Lower leg skin (tissue), 4 donors: ENCODE measurements around the gene FCGBP. TPM values are rescaled to one million over a fixed set of nuclear protein-coding genes. Genes with fewer than 3 reads are reported as not detected.

ENCODE experiments used
- DNase-seq, 2 donors: peaks; one replicate each; pipeline ENCODE4 v3.0.0-alpha.2; 2019; ENCODE audit warnings: low spot score in 2 of 2
- H3K4me3 ChIP-seq: fragments of 200-600 bp; sonication (generic); 2 replicates; pipeline ENCODE4 v1.5.1; 2017; ENCODE audit warnings: mild to moderate bottlenecking, low read depth; ENCODE audit not compliant: poor library complexity, severe bottlenecking
- CTCF ChIP-seq, 3 donors: fragments of 450-650 bp; IDR thresholded peaks; one replicate each; pipeline ENCODE4 v1.5.1; 2016; ENCODE audit warnings: antibody characterized with exemption in 3 of 3, mild to moderate bottlenecking in 3 of 3, moderate library complexity in 2 of 3
- POLR2A ChIP-seq, 2 donors: fragments of 450-650 bp; IDR thresholded peaks; one replicate each; pipeline ENCODE4 v1.6.1; 2016 to 2017; ENCODE audit warnings: antibody characterized with exemption in 2 of 2, mild to moderate bottlenecking in 1 of 2, moderate library complexity in 1 of 2
- WGBS, 2 donors: methylation state at CpG; one replicate each; pipeline ENCODE4 v1.1.5; 2018; 5-methylcytosine and 5-hydroxymethylcytosine counted together
- intact Hi-C: fragments of 100-400 bp; cut with DNase I; formaldehyde crosslinking; loops from one replicate; pipeline ENCODE4 v1.15.0; 2023; ENCODE audit warnings: low total_unique reads
- total RNA-seq, 4 donors: library from RNA; depleted of rRNA; stranded (reverse); fragments of >200 nt; gene quantifications; one replicate each; pipeline ENCODE4 v1.1.0, GENCODE V29; 2016

Gene FCGBP
- total RNA-seq, 4 donors from 2014 or later: 155 to 286 (median 194) TPM

DNA sequence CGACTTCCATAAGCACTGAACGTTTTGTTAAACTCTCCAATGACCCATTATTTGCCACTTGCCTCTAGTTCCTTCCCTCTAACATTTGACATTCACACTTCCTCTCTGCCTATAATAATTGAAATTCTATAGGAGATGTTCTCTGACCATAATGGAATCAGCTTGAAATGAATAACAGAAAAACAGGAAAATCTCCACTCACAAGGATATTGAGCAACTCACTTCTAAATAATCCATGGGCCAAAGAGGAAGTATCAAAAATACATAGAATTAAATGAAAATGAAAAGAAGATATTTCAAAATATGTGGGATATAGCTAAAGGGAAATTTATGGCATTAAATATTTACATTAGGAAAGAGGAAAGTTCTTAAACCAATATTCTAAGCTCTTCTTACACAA, 3.4 kb upstream of the FCGBP start:
- WGBS, 2 donors: 62 to 63% methylated on average over 2 of the region's 2 CpGs
- intact Hi-C loops: no loop called here
- TF ChIP-seq CTCF (IDR thresholded peaks at IDR 0.05): no peak
- no peak for TF ChIP-seq POLR2A (IDR thresholded peaks at IDR 0.05)

DNA sequence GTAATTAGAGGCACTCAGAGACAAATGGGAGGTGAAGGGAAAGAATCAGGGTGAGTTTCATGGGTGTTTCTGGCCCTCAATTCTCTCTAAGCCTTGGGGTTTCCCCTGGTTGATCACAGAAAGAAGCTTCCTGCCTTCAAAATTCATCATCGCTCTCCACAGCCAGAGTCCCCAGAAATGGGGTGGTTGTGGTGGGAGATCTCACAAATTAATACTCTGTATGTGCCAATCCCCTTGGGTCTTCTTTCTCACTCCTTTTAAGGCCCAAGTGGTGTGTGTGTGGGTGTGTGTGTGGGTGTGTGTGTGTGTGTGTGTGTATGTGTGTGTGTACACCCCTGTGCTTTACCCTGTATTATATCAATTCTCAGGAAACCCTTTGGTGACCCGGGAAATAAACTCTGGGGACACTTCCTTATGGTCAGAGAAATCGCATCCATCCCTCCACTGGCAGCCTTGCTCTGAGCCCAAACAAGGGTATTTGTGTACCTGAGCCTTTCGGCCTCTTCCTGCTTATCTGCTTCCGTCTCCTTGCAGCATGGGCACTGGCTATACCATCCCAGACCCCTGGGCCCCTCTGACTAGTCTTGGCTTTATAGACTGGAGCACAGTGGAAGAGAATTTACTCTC, 2.8 kb upstream of the FCGBP start:
- no peak for DNase-seq
- WGBS, 2 donors: 81 to 86% methylated on average over 5 of the region's 5 CpGs
- intact Hi-C loops: no loop called here
- H3K4me3 ChIP-seq: no peak overlapping the region
- TF ChIP-seq CTCF (IDR thresholded peaks at IDR 0.05) (no peak), POLR2A (IDR thresholded peaks at IDR 0.05) (no peak)

More for the DNA sequence above, 3.4 kb upstream of the FCGBP start:
- H3K4me3 ChIP-seq: no peak overlapping the region
- no peak for DNase-seq

GRCh38 chr19:39936622-39937021, 2.2 kb upstream of the FCGBP start:
- TF ChIP-seq POLR2A (IDR thresholded peaks at IDR 0.05) (no peak), CTCF (IDR thresholded peaks at IDR 0.05) (no peak)
- intact Hi-C loops: no loop called here
- DNase-seq: no peak
- whole genome bisulfite sequencing, 2 donors: 78 to 82% methylated on average over 6 of the region's 6 CpGs
- H3K4me3 ChIP-seq: no peak overlapping the region

DNA sequence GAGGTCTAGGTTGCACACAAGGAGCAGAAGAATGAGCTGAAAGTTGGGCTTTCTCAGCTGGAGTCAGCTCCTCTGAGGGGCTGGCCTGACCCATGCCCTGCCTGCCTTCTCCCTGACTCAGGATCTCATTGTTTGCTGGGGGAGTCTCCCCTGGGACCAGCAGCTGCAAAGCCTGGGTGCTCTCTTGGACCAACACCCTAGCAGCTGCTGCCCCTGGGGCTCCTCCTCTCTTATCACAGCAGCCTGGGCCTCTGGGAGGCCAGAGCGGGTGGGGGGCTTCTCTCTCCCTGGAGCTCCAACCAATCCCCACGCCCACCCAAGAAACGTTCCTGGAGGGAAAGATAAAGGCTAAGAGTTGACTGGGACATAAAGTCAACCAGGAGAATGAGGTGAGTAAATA, 1.6 kb upstream of the FCGBP start:
- TF ChIP-seq POLR2A (IDR thresholded peaks at IDR 0.05) (no peak), CTCF (IDR thresholded peaks at IDR 0.05) (no peak)
- intact Hi-C loops: no loop called here
- WGBS, 2 donors: 29 to 33% methylated on average over 3 of the region's 3 CpGs
- DNase-seq: no peak
- H3K4me3 ChIP-seq: no peak overlapping the region

DNA sequence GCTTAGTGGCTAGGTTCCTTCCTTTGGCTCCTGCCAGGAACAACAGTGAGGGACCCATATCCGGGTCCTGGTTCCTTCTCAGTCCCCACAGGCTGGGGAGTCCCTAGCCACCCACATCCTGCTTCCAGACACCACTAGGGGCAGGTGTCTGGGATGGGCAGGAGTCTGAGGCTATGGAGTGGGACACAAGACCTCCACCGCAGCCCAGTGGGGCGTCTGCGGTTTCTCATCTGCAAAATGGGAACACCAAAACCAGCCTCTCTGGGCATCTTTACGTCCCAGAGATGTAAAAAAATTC, 879 bp upstream of the FCGBP start:
- intact Hi-C loops: no loop called here
- no peak overlapping the region for H3K4me3 ChIP-seq
- no peak for DNase-seq
- TF ChIP-seq CTCF (IDR thresholded peaks at IDR 0.05) (no peak), POLR2A (IDR thresholded peaks at IDR 0.05) (no peak)
- 87 to 90% methylated on average over 5 of the region's 5 CpGs for WGBS, 2 donors

DNA sequence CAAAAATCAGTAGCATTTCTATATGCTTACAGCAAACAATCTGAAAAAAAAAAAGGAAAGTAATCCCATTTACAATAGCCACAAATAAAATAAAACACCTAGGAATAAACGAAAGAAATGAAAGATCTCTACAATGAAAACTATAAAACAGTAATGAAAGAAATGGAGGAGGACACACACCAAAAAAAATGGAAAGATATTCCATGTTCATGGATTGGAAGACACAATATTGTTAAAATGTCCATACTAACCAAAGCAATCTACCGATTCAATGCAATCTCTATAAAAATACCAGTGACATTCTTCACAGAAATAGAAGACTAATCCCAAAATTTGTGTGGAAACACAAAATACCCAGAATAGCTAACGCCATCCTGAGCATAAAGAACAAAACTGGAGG, 4.7 kb downstream of the FCGBP start:
- WGBS, 2 donors: 85 to 88% methylated on average over 3 of the region's 3 CpGs
- intact Hi-C loops: no loop called here
- H3K4me3 ChIP-seq: no peak overlapping the region
- TF ChIP-seq CTCF (IDR thresholded peaks at IDR 0.05): no peak
- TF ChIP-seq POLR2A (IDR thresholded peaks at IDR 0.05): no peak
- no peak for DNase-seq
